Fibroblast of mammary gland (primary cell): ENCODE results near the gene CDH4.

ENCODE experiments used
- DNase-seq: peaks from one replicate; pipeline ENCODE4 v3.0.0-alpha.2; 2010; ENCODE audit warnings: low read depth
- H3K4me3 ChIP-seq: 2 replicates; pipeline ENCODE4 v1.5.1; 2011; ENCODE audit warnings: low read depth, mild to moderate bottlenecking, low read length, moderate library complexity; ENCODE audit not compliant: control insufficient read depth
- TF ChIP-seq, protein P1 (sequence below): conservative IDR thresholded peaks from 2 replicates; pipeline ENCODE4 v1.5.1; 2011; ENCODE audit warnings: low read depth, low read length, inconsistent platforms; ENCODE audit not compliant: control insufficient read depth, insufficient read depth

CDH4 gene

DNA sequence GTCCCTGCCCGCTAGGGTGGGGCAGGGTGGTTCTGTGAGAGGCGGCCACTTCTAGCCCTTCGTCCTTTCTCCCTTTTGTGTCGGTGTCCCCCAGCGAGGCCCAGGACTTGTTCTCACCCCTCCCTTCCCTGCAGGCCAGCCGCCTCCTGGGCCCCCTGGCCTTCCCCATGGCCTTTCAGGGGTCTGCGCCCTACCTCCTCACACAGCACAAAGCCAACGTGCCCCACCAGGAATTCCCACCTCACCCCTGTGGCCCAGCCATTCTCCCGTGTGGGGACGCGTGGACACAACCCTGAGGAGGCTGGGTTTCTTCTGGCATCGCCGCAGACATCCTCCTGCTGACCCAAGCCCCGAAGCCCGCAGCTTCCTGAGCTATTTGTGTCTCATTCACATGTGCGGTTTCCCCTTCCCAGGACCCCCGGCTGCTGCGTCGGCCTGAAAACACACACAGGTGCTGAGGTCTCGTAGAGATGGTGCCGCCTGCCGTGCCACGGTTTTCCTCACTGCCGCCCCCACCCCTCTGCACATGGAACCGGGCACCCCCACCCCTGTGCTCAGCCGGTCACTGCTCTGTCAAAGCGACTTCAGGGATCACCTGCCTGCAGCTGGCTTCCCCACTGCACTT lies 375.8 kb downstream of the CDH4 start:
- no peak for DNase-seq
- TF ChIP-seq, protein P1, sequence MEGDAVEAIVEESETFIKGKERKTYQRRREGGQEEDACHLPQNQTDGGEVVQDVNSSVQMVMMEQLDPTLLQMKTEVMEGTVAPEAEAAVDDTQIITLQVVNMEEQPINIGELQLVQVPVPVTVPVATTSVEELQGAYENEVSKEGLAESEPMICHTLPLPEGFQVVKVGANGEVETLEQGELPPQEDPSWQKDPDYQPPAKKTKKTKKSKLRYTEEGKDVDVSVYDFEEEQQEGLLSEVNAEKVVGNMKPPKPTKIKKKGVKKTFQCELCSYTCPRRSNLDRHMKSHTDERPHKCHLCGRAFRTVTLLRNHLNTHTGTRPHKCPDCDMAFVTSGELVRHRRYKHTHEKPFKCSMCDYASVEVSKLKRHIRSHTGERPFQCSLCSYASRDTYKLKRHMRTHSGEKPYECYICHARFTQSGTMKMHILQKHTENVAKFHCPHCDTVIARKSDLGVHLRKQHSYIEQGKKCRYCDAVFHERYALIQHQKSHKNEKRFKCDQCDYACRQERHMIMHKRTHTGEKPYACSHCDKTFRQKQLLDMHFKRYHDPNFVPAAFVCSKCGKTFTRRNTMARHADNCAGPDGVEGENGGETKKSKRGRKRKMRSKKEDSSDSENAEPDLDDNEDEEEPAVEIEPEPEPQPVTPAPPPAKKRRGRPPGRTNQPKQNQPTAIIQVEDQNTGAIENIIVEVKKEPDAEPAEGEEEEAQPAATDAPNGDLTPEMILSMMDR: no peak
- no peak overlapping the region for H3K4me3 ChIP-seq

DNA sequence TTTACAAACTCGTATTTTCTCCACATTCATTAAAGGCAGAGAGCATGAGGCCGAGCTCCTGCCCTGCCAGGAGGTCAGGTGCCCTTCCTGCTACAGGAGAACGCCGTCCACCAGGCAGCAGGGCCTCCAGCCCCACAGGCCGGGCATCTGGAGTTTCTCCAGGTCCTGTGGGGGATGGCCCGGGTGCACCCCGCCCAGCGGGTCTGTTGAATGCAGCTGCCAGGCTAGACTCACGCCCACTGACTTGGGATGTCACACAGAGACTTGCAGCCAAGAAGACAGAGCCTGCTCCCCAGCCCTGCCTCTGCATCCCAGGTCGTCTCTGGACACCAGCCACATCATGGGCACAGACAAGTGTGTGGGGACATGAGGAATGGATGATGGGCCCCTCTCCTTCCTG lies 376.4 kb downstream of the CDH4 start:
- H3K4me3 ChIP-seq: no peak overlapping the region
- DNase-seq: no peak
- TF ChIP-seq, protein P1: no peak

DNA sequence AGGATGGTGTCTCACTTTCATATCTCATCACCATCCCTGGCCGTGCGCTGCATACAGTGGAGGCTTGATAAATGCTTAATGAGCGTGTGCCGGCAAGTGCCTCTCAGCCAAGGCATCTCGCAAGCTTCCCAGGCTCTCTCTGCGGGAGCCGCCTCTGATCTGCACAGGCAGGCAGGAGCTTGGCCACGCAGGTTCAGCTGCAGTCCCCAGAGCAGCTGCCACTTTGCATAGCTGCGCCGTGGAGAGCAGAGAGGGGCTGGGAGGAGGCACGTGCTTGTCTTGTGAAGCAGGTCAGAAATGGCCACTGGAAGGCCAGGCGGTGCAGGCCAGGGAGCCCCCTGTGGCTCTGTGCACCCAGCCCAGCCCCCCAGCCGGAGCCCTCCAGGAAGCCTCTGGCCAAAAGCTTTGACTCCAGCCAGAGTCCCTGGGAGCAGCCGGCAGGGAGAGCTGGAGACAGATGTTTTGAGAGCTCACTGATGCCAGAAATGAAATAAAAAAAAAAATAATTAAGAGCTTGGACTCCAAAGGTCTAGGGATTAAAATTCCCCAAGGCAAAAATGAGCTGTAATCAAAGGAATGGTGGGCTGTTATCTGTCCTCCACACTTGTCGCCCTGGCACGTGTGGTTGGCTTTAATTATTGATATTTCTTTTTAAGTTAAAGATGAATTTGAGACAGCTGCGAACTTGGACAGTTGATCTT lies 377.0 kb downstream of the CDH4 start:
- TF ChIP-seq, protein P1: no peak
- H3K4me3 ChIP-seq: no peak overlapping the region
- no peak for DNase-seq

DNA sequence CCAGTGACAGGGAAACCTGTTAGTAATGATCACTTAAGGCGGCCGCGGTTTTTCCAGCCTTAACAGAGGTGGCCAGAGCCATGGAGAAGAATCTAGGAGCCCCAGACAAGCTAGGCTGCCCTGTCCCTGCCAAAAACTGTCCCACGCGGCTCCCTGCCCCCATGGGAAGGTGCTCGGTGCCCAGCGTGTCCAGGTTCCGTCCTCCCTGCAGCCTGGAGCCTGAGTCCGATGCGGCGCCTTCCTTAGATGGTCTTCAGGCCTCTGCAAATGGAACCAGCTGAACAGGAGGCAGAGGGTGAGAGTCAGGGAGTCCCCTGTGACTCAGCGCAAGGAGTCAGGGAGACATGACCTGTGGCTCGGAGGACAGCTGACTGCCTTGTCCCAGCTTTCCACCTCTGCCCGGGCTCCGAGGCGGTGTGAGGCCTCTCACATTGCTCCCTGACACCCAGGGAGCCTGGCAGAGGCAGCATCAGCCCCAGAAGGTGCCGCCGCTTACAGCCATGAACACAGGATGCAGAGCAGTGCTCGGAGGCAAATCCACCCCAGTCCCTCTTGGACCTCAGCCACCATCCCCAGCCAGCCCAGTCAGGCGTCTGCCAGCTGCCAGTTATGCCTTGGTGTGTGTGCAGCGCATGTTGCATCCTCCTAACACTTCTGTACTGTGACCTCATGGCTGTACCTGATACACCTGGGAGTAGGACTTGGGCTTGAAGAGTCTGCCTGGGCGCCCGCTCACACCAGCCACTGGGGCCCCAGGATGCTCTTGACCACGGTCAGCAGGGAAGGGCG lies 377.7 kb downstream of the CDH4 start:
- no peak for DNase-seq
- TF ChIP-seq, protein P1: no peak
- no peak overlapping the region for H3K4me3 ChIP-seq

DNA sequence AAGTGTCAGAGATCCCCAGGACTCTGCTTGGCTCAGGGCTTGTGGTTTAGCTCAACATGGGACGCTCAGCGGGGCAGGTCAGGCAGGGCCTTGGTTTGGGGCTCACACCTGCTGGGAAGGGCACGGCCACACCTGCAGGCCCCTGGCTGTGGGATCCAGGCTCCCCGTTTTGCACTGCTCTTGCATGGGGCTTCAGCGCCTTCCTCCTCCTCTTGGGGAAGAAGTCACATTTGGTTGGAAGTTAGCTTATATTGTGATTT lies 378.3 kb downstream of the CDH4 start:
- H3K4me3 ChIP-seq: no peak overlapping the region
- no peak for DNase-seq
- TF ChIP-seq, protein P1: no peak

DNA sequence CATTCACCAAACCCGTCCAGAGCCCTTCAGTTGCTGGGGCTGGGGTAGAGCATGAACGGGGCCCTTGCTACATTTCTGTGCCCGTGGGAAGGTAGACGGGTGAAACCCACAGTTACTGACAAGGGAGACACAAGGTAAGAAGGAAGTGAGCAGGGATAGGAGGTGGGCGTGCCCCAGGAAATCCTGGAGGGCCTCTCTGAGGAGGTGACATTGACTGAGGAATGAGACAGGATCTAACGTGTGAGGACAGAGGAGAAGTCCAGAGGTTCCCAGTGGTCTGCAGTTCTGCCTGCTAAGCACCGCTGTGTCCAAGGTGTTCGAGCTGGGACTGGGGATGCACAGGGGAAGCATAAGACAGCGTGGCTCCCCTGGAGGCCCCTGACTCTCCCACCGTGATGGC lies 378.8 kb downstream of the CDH4 start:
- TF ChIP-seq, protein P1: no peak
- no peak overlapping the region for H3K4me3 ChIP-seq
- no peak for DNase-seq

DNA sequence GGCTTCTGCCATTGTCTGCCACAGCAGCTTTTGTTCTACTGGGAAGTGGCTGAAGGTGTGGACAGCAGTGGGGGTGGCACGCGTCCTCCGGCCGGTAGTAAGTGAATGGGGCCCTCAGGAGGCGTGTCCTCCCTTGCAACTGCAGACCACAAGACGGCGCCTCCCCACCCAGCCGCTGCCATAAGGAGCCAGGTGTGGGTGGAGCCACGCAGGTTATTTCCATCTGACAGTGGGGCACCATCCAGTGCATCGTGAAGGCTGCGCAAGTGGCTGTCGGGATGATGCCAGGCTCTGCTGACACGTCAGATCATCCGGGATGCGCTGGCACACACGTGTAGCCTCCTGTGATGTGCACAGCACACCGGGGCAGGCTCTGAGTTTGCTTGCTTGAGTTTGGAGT lies 379.7 kb downstream of the CDH4 start:
- no peak overlapping the region for H3K4me3 ChIP-seq
- TF ChIP-seq, protein P1: no peak
- DNase-seq: no peak
